Measurements from ENCODE around the gene SH3YL1.

DNA sequence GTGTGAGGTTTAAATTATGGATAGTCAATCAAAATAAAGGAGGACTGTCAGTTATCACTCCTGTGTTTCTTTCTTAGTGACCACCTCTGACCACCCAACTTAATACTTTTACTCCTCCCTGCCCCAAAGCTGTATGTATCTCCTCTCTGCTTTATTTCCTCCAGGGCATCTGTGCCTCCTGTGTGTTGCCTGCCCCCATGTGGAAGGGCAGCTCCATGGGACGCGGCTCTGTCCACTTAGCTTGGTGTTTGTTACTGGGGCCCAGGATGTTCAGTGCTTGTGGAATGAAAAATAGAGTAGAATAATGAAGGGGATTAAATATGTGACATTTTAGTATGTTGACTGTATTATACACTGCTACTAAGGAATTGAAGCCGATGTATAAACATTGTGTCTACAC, 10.7 kb upstream of the SH3YL1 start:
- TF ChIP-seq ELF4 (IDR thresholded peaks at IDR 0.05) (no peak), SUZ12 (IDR thresholded peaks at IDR 0.05) (no peak), FOXM1 (IDR thresholded peaks at IDR 0.05; ENCODE audit: borderline replicate concordance) (no peak)
